ENCODE measurements around the gene KNTC1.
A peak's percentile ranks its signal among the peaks of the same experiment; 100 is the strongest.
"Not testable (repeated sequence)": the region's sequence is repeated elsewhere in the genome, so short reads cannot be mapped to it uniquely, and the experiment has no call there.

KNTC1 gene

GRCh38 chr12:122491991-122492390, 35.1 kb upstream of the KNTC1 start:
- no peak overlapping the region for H3K27ac ChIP-seq (ENCODE audit: low read length)
- H3K36me3 ChIP-seq (ENCODE audit: control insufficient read depth in 2 of 2, insufficient read depth in 2 of 2, low read length in 2 of 2): peaks cover 35 to 38% of the 10 kb centered on the region in 2 donors
- H3K9me3 ChIP-seq (ENCODE audit: control insufficient read depth in 2 of 2, low read length in 2 of 2): no peaks in the 10 kb centered on the region
- no peak overlapping the region for H3K9ac ChIP-seq (ENCODE audit: low read length in 2 of 2)
- H3K4me3 ChIP-seq (ENCODE audit: low read length in 2 of 2): no peak overlapping the region
- no peaks in the 10 kb centered on the region for H3K27me3 ChIP-seq (ENCODE audit: control insufficient read depth in 1 of 2, insufficient read depth in 2 of 2, low read length in 2 of 2)
- peaks cover 2% of the 10 kb centered on the region for H3K4me1 ChIP-seq (ENCODE audit: control insufficient read depth, insufficient read depth, low read length)

DNA sequence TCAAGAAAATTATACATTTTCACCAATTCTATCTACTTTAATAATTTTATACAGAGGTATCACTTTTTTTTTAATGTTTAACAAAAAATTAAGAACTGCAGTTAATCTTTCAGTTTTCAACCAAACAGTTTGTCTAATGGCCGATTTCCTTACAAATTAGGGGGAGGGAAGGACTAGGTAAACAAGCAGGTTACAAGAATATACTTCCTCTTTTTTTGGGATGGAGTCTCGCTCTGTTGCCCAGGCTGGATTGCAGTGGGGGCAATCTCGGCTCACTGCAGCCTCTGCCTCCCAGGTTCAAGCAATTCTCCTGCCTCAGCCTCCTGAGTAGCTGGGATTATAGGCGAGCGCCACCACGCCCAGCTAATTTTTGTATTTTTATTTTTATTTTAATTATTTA, 33.8 kb upstream of the KNTC1 start:
- H3K9ac ChIP-seq (ENCODE audit: low read length in 2 of 2); H3K27me3 ChIP-seq (ENCODE audit: control insufficient read depth in 1 of 2, insufficient read depth in 2 of 2, low read length in 2 of 2); H3K4me3 ChIP-seq (ENCODE audit: low read length in 2 of 2); H3K27ac ChIP-seq (ENCODE audit: low read length); H3K9me3 ChIP-seq (ENCODE audit: control insufficient read depth in 2 of 2, low read length in 2 of 2); H3K4me1 ChIP-seq (ENCODE audit: control insufficient read depth, insufficient read depth, low read length): not testable (repeated sequence)
- peaks cover 26 to 33% of the 10 kb centered on the region in 2 donors for H3K36me3 ChIP-seq (ENCODE audit: control insufficient read depth in 2 of 2, insufficient read depth in 2 of 2, low read length in 2 of 2)

DNA sequence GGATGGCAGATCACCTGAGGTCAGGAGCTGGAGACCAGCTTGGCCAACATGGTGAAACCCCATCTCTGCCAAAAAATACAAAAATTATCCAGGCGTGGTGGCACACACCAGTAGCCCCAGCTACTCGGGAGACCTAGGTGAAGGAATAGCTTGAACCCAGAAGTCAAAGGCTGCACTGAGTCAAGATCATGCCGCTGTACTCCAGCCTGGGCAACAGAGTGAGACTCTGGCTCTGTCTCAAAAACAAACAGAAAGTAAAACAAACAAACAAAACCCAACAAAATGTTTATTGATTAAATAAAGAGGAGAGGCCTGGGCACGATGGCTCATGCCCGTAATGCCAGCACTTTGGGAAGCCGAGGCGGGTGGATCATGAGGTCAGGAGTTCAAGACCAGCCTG, 31.8 kb upstream of the KNTC1 start:
- Histone ChIP-seq H3K36me3 (ENCODE audit: control insufficient read depth in 2 of 2, insufficient read depth in 2 of 2, low read length in 2 of 2) (peaks cover 14 to 15% of the 10 kb centered on the region in 2 donors), H3K4me3 (ENCODE audit: low read length in 2 of 2) (no peak overlapping the region), H3K27ac (ENCODE audit: low read length) (no peak overlapping the region), H3K9ac (ENCODE audit: low read length in 2 of 2) (no peak overlapping the region), H3K4me1 (ENCODE audit: control insufficient read depth, insufficient read depth, low read length) (peaks cover 7% of the 10 kb centered on the region), H3K9me3 (ENCODE audit: control insufficient read depth in 2 of 2, low read length in 2 of 2) (no peaks in the 10 kb centered on the region), H3K27me3 (ENCODE audit: control insufficient read depth in 1 of 2, insufficient read depth in 2 of 2, low read length in 2 of 2) (no peaks in the 10 kb centered on the region)

- H3K36me3 ChIP-seq (ENCODE audit: control insufficient read depth in 2 of 2, insufficient read depth in 2 of 2, low read length in 2 of 2): peaks cover 12 to 18% of the 10 kb centered on the region in 2 donors
- no peaks in the 10 kb centered on the region for H3K27me3 ChIP-seq (ENCODE audit: control insufficient read depth in 1 of 2, insufficient read depth in 2 of 2, low read length in 2 of 2)
- peak overlapping the region; percentile 93 to 97 for H3K4me3 ChIP-seq (ENCODE audit: low read length in 2 of 2)
- H3K9ac ChIP-seq (ENCODE audit: low read length in 2 of 2): peak overlapping the region; percentile 93 to 97
- H3K9me3 ChIP-seq (ENCODE audit: control insufficient read depth in 2 of 2, low read length in 2 of 2): no peaks in the 10 kb centered on the region
- H3K27ac ChIP-seq (ENCODE audit: low read length): peak overlapping the region; percentile 98
- H3K4me1 ChIP-seq (ENCODE audit: control insufficient read depth, insufficient read depth, low read length): peaks cover 11% of the 10 kb centered on the region
Observed at GRCh38 chr12:122499991-122500684, 26.9 kb upstream of the KNTC1 start.

GRCh38 chr12:122500685-122501488, 26.2 kb upstream of the KNTC1 start, which contains the start of gene ZCCHC8:
TSS of gene ZCCHC8 (minus strand) at chr12:122500932. CDS start at chr12:122500840, 92 bp downstream.
- H3K27ac ChIP-seq (ENCODE audit: low read length): peak within 1 kb of the TSS; percentile 98
- peaks cover 15 to 24% of the 10 kb centered on the region in 2 donors for H3K36me3 ChIP-seq (ENCODE audit: control insufficient read depth in 2 of 2, insufficient read depth in 2 of 2, low read length in 2 of 2)
- no peaks in the 10 kb centered on the region for H3K27me3 ChIP-seq (ENCODE audit: control insufficient read depth in 1 of 2, insufficient read depth in 2 of 2, low read length in 2 of 2)
- H3K9ac ChIP-seq (ENCODE audit: low read length in 2 of 2): peak within 1 kb of the TSS; percentile 93 to 97
- peak within 1 kb of the TSS; percentile 93 to 97 for H3K4me3 ChIP-seq (ENCODE audit: low read length in 2 of 2)
- peaks cover 10% of the 10 kb centered on the region for H3K4me1 ChIP-seq (ENCODE audit: control insufficient read depth, insufficient read depth, low read length)
- no peaks in the 10 kb centered on the region for H3K9me3 ChIP-seq (ENCODE audit: control insufficient read depth in 2 of 2, low read length in 2 of 2)

- peaks cover 19 to 30% of the 10 kb centered on the region in 2 donors for H3K36me3 ChIP-seq (ENCODE audit: control insufficient read depth in 2 of 2, insufficient read depth in 2 of 2, low read length in 2 of 2)
- peak overlapping the region in 1 of 2 donors; percentile 93 for H3K9ac ChIP-seq (ENCODE audit: low read length in 2 of 2)
- H3K4me1 ChIP-seq (ENCODE audit: control insufficient read depth, insufficient read depth, low read length): peaks cover 9% of the 10 kb centered on the region
- no peaks in the 10 kb centered on the region for H3K9me3 ChIP-seq (ENCODE audit: control insufficient read depth in 2 of 2, low read length in 2 of 2)
- H3K27ac ChIP-seq (ENCODE audit: low read length): peak overlapping the region; percentile 98
- peak overlapping the region; percentile 93 to 97 for H3K4me3 ChIP-seq (ENCODE audit: low read length in 2 of 2)
- H3K27me3 ChIP-seq (ENCODE audit: control insufficient read depth in 1 of 2, insufficient read depth in 2 of 2, low read length in 2 of 2): no peaks in the 10 kb centered on the region
Observed at GRCh38 chr12:122501489-122501989, 25.5 kb upstream of the KNTC1 start.

GRCh38 chr12:122503147-122503751, 23.8 kb upstream of the KNTC1 start:
- H3K36me3 ChIP-seq (ENCODE audit: control insufficient read depth in 2 of 2, insufficient read depth in 2 of 2, low read length in 2 of 2): peaks cover 32 to 43% of the 10 kb centered on the region in 2 donors
- H3K4me1 ChIP-seq (ENCODE audit: control insufficient read depth, insufficient read depth, low read length): peaks cover 6% of the 10 kb centered on the region
- no peak overlapping the region for H3K27ac ChIP-seq (ENCODE audit: low read length)
- no peak overlapping the region for H3K4me3 ChIP-seq (ENCODE audit: low read length in 2 of 2)
- no peak overlapping the region for H3K9ac ChIP-seq (ENCODE audit: low read length in 2 of 2)
- H3K9me3 ChIP-seq (ENCODE audit: control insufficient read depth in 2 of 2, low read length in 2 of 2): no peaks in the 10 kb centered on the region
- H3K27me3 ChIP-seq (ENCODE audit: control insufficient read depth in 1 of 2, insufficient read depth in 2 of 2, low read length in 2 of 2): no peaks in the 10 kb centered on the region

DNA sequence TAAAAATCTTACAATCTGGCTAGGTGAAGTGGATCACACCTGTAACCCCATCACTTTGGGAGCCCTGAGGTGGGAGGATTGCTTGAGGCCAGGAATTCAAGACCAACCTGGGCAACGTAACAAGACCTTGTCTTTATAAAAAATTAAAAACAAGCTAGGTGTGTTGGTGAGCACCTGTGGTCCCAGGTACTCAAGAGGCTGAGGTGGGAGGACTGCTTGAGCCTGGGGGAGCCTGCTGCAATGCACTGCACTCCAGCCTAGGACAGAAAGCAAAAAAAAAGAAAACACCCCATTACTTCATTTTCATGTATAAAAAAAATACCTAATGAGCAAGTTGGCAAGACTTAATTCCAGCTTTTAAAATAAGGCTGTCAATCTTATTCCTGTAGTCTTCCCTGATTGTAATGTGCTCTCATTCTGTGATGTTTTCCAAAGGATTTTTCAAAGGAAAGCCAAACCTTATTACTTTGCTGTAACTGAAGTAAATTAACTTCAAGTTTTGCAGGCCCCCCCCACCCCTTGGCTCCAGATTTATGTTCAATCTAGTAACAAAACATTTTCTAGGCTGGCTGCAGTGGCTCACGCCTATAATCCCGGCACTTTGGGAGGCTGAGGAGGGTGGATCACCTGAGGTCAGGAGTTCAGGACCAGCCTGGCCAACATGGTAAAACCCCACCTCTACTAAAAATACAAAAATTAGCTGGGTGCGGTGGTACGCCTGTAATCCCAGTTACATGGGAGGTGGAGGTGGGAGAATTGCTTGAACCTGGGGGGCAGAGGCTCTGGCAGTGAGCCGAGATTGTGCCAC, 23.1 kb upstream of the KNTC1 start:
- Histone ChIP-seq H3K4me1 (ENCODE audit: control insufficient read depth, insufficient read depth, low read length) (peaks cover 6% of the 10 kb centered on the region), H3K27me3 (ENCODE audit: control insufficient read depth in 1 of 2, insufficient read depth in 2 of 2, low read length in 2 of 2) (no peaks in the 10 kb centered on the region), H3K36me3 (ENCODE audit: control insufficient read depth in 2 of 2, insufficient read depth in 2 of 2, low read length in 2 of 2) (peaks cover 38 to 46% of the 10 kb centered on the region in 2 donors), H3K9ac (ENCODE audit: low read length in 2 of 2) (no peak overlapping the region), H3K4me3 (ENCODE audit: low read length in 2 of 2) (no peak overlapping the region), H3K9me3 (ENCODE audit: control insufficient read depth in 2 of 2, low read length in 2 of 2) (no peaks in the 10 kb centered on the region), H3K27ac (ENCODE audit: low read length) (no peak overlapping the region)

DNA sequence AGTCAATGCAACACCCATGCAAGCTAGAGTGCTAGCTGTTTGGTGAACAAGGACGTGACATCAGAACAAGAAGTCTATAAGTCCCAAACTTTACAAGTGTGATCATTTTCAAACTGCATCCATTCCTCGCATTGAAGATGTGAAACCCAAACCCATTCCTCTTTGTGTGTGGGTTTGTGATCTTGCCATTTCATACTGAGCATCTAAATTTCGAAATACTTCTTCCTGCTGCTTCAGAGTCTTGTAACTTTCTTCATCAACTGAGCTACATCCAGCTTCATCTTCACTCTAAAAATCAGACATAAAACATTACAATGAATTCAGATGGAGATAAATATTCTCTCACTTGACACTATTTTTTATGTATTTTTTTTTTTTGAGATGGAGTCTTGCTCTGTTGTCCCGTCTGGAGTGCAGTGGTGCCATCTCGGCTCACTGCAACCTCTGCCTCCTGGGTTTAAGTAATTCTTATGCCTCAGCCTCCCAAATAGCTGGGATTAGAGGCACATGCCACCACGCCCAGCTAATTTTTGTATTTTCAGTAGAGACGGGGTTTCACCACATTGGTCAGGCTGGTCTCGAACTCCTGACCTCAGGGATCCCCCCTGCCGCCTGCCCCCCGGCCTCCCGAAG, 21.5 kb upstream of the KNTC1 start:
- Histone ChIP-seq H3K9ac (ENCODE audit: low read length in 2 of 2) (no peak overlapping the region), H3K9me3 (ENCODE audit: control insufficient read depth in 2 of 2, low read length in 2 of 2) (no peaks in the 10 kb centered on the region), H3K27me3 (ENCODE audit: control insufficient read depth in 1 of 2, insufficient read depth in 2 of 2, low read length in 2 of 2) (no peaks in the 10 kb centered on the region), H3K4me1 (ENCODE audit: control insufficient read depth, insufficient read depth, low read length) (peaks cover 4% of the 10 kb centered on the region), H3K4me3 (ENCODE audit: low read length in 2 of 2) (no peak overlapping the region), H3K36me3 (ENCODE audit: control insufficient read depth in 2 of 2, insufficient read depth in 2 of 2, low read length in 2 of 2) (peaks cover 48 to 62% of the 10 kb centered on the region in 2 donors), H3K27ac (ENCODE audit: low read length) (no peak overlapping the region)
